NCI-H2227 treated with DMSO at 0.1 percent for 48 hours (cell line): ENCODE results near the gene ANKLE2.
"Not testable (repeated sequence)": the region's sequence is repeated elsewhere in the genome, so short reads cannot be mapped to it uniquely, and the experiment has no call there.

Experiments
- DNase-seq: peaks from one replicate; lab custom pipeline; 2025; lab: John Stamatoyannopoulos, UW

ANKLE2 gene

GRCh38 chr12:132761032-132761920 lies at the start of gene ANKLE2:
ANKLE2 (minus strand) TSS chr12:132761832; CDS start chr12:132761798, 34 bp downstream.
- peak; percentile 20 for DNase-seq

DNA sequence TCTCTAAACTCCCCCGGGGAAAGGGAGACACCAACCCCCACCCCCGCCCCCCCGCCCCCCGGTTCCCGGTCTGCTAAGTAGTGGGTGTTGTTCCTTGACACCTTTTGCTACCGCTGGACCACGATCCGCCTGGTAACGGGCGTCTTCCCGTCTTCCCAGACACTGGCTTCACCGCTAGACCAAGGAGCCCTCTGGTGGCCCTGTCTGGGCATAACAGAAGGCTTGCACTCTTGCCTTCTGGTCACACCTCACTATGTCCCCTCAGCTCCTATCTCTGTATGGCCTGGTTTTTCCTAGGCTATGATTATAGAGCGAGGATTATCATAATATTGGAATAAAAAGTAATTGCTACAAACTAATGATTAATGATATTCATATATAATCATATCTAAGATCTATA lies 47.8 kb upstream of the ANKLE2 start:
- DNase-seq, result not testable (repeated sequence)

DNA sequence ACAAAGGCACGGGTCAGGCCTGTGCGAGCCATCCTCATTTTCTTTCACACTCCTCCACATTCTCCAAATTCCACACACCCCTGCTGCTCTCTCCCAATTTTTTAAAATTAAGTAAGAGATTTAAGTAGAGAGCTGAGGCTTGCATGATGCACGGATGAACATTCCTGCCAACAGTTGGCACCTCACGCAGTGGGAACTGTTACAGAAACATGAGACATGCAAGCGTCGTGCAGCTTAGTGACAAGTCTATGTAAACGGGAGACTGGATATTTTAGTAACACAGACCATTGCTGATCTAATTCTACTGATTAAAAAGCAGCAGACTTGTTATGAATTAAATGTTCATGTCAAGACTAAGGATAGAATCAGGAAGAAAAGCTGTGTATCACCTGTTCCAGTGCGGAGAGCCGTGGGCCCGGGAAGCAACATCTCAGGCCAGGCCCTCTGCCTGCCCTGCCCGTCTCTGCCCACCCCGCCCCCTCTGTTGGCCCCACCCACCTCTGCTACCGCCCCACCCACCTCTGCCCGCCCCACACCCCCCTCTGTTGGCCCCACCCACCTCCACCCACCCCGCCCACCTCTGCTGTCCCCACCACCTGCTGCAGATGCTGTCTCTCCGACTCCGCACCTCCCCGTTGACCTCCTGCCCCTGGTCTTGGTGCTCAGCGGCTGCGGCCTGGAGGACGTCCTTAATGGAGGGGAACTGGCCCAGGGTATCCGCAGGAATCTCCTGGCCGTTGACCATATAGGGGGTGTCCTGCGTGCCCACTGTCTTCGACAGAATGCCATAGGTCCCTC lies 45.9 kb upstream of the ANKLE2 start:
- DNase-seq, result no peak

DNA sequence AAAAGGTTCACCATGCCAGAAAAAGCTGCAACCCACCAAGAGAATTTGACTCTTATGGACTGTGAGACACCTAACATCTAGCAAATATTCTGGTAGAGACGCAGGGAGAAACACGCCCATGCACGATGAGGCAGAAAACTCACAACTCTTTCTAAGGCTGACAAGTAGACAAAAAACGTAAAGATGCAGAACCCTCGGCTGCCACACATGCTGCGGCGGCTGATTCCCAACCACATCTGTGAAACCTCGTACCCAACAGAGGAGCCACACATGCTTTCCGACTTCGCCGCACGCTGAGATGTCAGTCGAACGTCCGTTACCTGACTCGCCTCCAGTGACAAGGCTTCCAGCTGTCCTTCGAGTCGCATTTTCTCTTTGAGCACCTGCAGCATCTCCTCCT lies 45.2 kb upstream of the ANKLE2 start:
- no peak for DNase-seq

DNA sequence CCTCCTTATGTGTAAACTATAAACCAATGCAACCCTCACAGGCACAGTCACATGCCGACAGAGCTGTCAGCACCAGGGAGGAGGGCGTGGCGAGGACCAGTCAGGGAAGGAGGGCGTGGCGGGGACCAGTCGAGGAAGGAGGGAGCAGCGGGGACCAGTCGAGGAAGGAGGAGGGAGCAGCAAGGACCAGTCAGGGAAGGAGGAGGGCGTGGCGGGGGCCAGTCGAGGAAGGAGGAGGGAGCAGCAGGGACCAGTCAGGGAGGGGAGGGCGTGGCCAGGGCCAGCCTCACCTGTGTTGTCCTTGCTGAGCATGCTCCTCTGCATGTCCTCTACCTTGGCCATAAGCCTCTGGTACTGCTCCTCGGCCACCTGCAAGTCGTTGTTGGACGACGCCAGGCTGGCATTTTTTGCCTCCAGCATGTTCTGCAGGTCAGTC lies 42.8 kb upstream of the ANKLE2 start:
- DNase-seq, result no peak

GRCh38 chr12:132803888-132804287 lies 42.3 kb upstream of the ANKLE2 start:
- no peak for DNase-seq

GRCh38 chr12:132803125-132803524 lies 41.5 kb upstream of the ANKLE2 start:
- DNase-seq, result no peak

GRCh38 chr12:132801741-132802140 lies 40.1 kb upstream of the ANKLE2 start:
- no peak for DNase-seq

GRCh38 chr12:132798836-132799235 lies 37.2 kb upstream of the ANKLE2 start:
- DNase-seq, result no peak

- DNase-seq, result no peak
These were observed 36.4 kb upstream of the ANKLE2 start for GRCh38 chr12:132797820-132798570.

DNA sequence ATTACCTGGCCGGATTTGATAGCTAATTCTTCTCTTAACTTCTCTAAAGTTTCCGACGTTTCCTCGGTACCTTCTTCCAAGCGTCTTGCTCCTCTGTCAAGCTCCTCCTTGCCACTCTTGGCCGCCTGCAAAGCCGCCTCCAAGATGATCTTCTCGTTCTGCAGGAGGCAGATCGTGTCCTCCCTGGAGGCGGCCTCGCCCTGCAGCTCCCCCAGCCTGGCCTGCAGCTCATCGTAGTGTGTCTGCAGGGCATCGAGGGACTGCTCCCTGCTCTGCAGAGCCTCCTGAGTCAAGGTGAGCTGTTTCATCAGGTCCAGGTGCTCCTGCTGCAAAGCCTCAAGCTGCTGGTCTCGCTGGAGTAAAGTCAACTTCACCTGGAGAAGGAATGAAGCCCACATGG lies 34.2 kb upstream of the ANKLE2 start:
- DNase-seq, result no peak

GRCh38 chr12:132791940-132792339 lies 30.3 kb upstream of the ANKLE2 start:
- not testable (repeated sequence) for DNase-seq

DNA sequence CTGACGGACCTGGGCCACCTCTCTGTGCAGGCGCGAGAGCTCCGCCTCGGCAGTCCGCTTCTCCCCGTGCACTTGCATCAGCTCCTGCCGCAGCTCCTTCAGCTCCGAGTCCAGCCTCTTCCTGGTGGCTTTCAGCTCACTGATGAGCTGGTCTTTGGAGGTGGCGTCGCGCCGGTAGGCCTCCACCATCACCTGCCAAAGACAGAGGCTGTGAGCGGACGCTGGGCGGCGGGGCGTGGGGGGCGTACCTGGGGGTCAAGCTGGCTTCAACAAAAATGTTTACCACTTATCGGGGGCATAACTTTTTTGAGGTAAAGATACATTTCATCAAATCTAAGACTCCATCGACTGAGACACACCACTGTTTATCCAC lies 27.5 kb upstream of the ANKLE2 start:
- no peak for DNase-seq

DNA sequence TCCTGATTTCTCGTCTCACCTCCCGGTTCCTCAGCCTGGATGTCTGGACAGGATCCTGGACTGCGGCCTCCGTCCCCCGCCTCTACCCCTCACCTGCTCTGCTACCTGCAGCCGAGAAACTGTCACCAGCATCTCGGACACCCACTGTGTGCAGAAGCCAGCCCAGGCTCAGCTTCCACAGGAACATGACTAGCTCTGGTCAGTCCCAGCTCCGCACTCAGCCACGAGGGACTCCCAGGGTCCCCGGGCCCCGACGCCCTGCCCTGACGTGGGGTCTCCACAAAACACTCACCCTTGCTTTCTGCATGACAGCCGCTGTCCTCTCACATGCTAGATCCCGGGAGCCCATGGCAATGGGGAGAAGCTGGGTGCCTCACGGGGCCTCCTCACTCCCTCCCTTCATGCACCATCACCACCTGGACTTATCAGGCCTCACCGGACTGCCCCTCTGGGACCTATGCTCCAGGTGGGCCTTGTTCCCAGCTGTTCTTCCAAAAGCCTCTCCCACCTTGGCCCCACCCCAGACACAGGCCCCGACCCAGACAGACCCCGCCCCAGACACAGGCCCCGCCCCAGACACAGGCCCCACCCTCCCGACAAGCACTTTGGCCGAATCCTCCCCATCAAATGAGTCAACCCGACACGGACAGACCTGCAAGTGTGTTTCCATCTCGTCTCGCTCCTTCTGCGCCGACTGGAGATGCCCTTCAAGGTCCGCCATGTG lies 26.9 kb upstream of the ANKLE2 start:
- DNase-seq, result no peak

- no peak for DNase-seq
These were observed 26.2 kb upstream of the ANKLE2 start for GRCh38 chr12:132787877-132788276.

DNA sequence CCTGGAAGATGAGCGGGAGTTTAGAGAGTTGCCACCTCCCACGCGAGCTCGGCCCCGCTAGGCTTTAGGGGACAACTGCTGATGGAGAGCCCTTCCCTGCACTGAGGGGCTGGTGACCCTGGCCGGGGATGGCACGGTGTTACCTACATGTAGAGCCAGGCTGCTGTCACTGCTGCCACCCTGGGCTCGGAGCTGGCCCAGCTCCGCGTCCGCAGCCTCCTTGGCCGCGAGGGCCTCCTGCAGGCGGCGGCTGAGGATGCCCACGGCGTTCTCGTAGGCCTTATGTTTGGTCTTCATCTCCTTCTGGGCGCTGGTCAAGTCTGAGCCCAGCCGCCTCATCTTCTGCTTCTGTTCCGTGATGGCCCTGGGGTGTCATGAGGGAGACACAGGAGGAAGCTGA lies 24.6 kb upstream of the ANKLE2 start:
- DNase-seq, result no peak

DNA sequence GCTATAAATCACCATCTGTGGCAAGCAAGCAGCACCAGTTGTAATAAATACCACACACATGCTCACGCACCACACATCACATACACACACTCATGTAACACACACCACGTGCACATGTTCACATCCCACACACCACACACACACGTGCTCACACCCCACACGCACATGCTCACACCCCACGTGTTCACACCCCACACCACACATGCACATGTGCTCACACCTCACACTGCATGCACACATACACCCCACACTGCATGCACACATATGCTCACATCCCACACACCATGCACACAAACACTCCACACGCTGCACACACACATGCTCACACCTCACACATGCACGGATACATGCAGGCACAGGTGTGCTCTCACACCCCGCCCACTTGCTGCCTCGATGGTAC lies 22.9 kb upstream of the ANKLE2 start:
- DNase-seq, result no peak

DNA sequence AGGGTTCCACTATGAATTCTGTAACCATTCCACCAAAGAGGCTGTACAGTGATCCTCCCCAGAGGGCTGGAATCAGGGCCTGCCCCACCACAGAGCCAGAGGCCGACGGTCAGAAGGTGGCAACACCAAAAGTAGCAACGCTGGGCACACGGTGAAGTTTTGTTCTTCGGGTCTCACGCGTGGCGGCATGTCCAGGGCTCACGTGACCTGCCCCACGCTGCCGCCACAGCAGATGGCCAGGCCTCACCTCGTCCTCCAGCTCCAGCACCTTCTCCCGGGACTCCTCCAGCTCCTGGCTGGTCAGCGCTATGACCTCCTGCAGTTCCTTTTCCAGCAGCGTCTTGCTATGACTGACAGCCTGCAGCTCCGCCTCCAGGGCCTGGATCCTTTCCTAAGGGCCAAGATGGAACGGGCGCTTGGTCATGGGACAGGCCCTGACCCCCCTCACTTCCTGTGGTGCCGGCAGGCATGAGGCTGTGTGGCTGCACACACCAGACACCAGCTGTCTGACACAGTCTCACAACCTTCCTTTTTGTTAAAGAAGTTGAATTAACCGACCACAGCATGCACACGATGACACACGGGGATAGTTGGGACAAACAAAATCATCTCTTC lies 22.4 kb upstream of the ANKLE2 start:
- DNase-seq, result no peak

- no peak for DNase-seq
These were observed 20.3 kb upstream of the ANKLE2 start for GRCh38 chr12:132781938-132782337.

DNA sequence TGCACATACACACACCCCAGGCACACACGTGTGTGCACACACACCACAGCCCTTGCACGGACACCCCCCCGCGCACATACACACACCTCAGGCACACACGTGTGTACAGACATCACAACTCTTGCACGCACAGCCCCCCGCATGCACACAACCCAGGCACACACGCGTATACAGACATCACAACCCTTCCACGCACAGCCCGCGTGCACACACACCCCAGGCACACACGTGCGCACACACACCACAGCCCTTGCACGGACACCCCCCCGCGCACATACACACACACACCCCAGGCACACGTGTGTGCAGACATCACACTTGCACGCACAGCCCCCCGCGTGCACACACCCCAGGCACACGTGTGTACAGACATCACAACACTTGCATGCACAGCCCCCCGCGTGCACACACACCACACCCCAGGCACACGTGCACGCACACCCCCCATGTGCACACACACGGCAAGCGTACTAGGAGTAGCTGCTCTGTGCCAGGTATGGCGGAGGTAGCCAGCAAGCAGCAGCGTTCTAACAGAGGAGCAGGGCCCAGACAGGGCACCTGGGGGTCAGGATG lies 18.2 kb upstream of the ANKLE2 start:
- no peak for DNase-seq

DNA sequence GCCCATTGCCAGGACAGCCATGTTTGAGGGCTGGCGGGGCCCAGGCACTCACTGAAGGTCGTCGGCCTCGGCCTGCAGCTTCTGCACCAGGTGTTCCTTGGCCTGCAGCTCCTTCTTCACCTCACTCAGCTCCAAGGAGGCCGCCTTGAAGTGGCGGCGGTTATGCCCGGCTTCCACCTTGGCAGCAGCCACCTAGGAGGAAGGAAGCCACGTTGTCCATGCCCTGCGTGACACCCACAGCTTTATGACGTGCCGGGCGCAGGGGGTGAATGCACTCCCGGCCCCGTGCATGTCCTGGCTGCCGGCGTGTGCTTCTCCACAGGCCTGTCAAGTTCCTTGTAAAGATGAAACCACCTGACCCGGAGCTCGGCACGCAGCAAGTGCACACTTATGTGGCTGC lies 16.0 kb upstream of the ANKLE2 start:
- no peak for DNase-seq
